H1 (cell line): ENCODE measurements around the gene SLCO6A1. TPM values are rescaled to one million over a fixed set of nuclear protein-coding genes. Genes with fewer than 3 reads are reported as not detected.

Source experiments
- CTCF ChIA-PET: fragments of 300-600 bp; sonication (Branson Sonifier 250); formaldehyde crosslinking; loops from one replicate; lab custom pipeline; 2021; ENCODE audit not compliant: partially characterized antibody; lab: Charles Lee
- POLR2A ChIA-PET: fragments of 300-600 bp; sonication (Branson Sonifier 250); formaldehyde crosslinking; loops from one replicate; lab custom pipeline; 2021; ENCODE audit warnings: inconsistent platforms; ENCODE audit not compliant: partially characterized antibody; lab: Charles Lee
- DNase-seq, 2 experiments: peaks; one replicate each; pipeline versions ENCODE4 v3.0.0 to v3.0.0-alpha.2; 2010 to 2022; ENCODE audit warnings: low spot score in 2 of 2, low read depth in 1 of 2, mixed read lengths in 1 of 2
- FAIRE-seq: peaks from 2 replicates; lab custom pipeline; 2011; peaks lifted over from hg19 to GRCh38; lab: Jason Lieb, UNC
- H2AFZ ChIP-seq: 2 replicates; pipeline ENCODE4 v1.8.1; 2012; ENCODE audit warnings: low read length, inconsistent platforms
- H2AK5ac ChIP-seq: 2 replicates; pipeline ENCODE4 v1.6.1; 2013; ENCODE audit warnings: low read depth, low read length
- H2BK120ac ChIP-seq: replicated peaks from 2 replicates; pipeline ENCODE3; 2013; ENCODE audit warnings: low read depth, low read length, inconsistent platforms
- H2BK12ac ChIP-seq: 2 replicates; pipeline ENCODE4 v1.6.1; 2013; ENCODE audit warnings: low read depth, low read length
- H2BK15ac ChIP-seq: 2 replicates; pipeline ENCODE4 v1.6.1; 2013; ENCODE audit warnings: low read length
- H2BK20ac ChIP-seq: 2 replicates; pipeline ENCODE4 v1.6.1; 2013; ENCODE audit warnings: low read length
- H2BK5ac ChIP-seq: 2 replicates; pipeline ENCODE4 v1.6.1; 2013; ENCODE audit warnings: low read depth, low read length
- H3K14ac ChIP-seq: 2 replicates; pipeline ENCODE4 v1.6.1; 2013; ENCODE audit warnings: inconsistent platforms; ENCODE audit not compliant: insufficient read length
- H3K18ac ChIP-seq: 2 replicates; pipeline ENCODE4 v1.6.1; 2013; ENCODE audit warnings: low read length; ENCODE audit errors: extremely low read depth
- H3K23ac ChIP-seq: 2 replicates; pipeline ENCODE4 v1.6.1; 2013; ENCODE audit warnings: inconsistent platforms; ENCODE audit not compliant: insufficient read length
- H3K23me2 ChIP-seq: 2 replicates; pipeline ENCODE4 v1.6.1; 2013; ENCODE audit warnings: low read depth, low read length
- H3K27ac ChIP-seq: 2 replicates; pipeline ENCODE4 v1.6.1; 2011; ENCODE audit warnings: low read depth, low read length, inconsistent platforms
- H3K27me3 ChIP-seq, 4 experiments: replicated peaks in 1 of 4; 1 replicate in 1 of 4; 2 replicates in 3 of 4; pipeline versions ENCODE4 v1.6.1 to v1.8.1; 2011 to 2013; ENCODE audit warnings: low read length in 3 of 4, mild to moderate bottlenecking in 3 of 4, inconsistent platforms in 2 of 4, mixed read lengths in 2 of 4, moderate library complexity in 1 of 4; ENCODE audit not compliant: control insufficient read depth in 3 of 4, insufficient read depth in 3 of 4; ENCODE audit errors: extremely low read depth in 1 of 4
- H3K36me3 ChIP-seq, 4 experiments: 2 replicates each; pipeline versions ENCODE4 v1.6.1 to v1.8.1; 2011 to 2013; ENCODE audit warnings: mild to moderate bottlenecking in 4 of 4, low read length in 3 of 4, moderate library complexity in 2 of 4, control low read depth in 1 of 4, inconsistent platforms in 1 of 4; ENCODE audit not compliant: insufficient read depth in 4 of 4, control insufficient read depth in 2 of 4
- H3K4ac ChIP-seq: replicated peaks from 2 replicates; pipeline ENCODE3; 2013; ENCODE audit warnings: low read length, low read depth, mixed read lengths, inconsistent platforms; ENCODE audit not compliant: insufficient read length
- H3K4me1 ChIP-seq, 4 experiments: replicated peaks in 1 of 4; 1 replicate in 1 of 4; 2 replicates in 3 of 4; pipeline versions ENCODE4 v1.6.1 to v1.8.1; 2011 to 2013; ENCODE audit warnings: low read length in 3 of 4, inconsistent platforms in 2 of 4, mixed read lengths in 1 of 4; ENCODE audit not compliant: insufficient read depth in 4 of 4, control insufficient read depth in 3 of 4
- H3K4me2 ChIP-seq, 2 experiments: 2 replicates each; pipeline versions ENCODE4 v1.6.1 to v1.8.1; 2011 to 2013; ENCODE audit warnings: low read depth in 2 of 2, low read length in 2 of 2, control low read depth in 1 of 2, inconsistent platforms in 1 of 2, mild to moderate bottlenecking in 1 of 2; ENCODE audit not compliant: insufficient read depth in 1 of 2
- H3K4me3 ChIP-seq, 4 experiments: fragments of 200-600, 300-600 bp in 1 of 4; sonication (generic), shearing (Covaris generic), sonication (Bioruptor Twin) in 1 of 4; 2 replicates each; pipeline versions ENCODE4 v1.5.1 to v1.8.1; 2011 to 2016; ENCODE audit warnings: low read length in 4 of 4, low read depth in 3 of 4, control low read depth in 2 of 4, inconsistent platforms in 2 of 4, mild to moderate bottlenecking in 2 of 4, mixed read lengths in 1 of 4, moderate library complexity in 1 of 4; ENCODE audit not compliant: insufficient read depth in 2 of 4; ENCODE audit errors: extremely low read depth in 1 of 4
- H3K56ac ChIP-seq: replicated peaks from 2 replicates; pipeline ENCODE3; 2013; ENCODE audit warnings: low read depth, mild to moderate bottlenecking, mixed read lengths, low read length, inconsistent platforms; ENCODE audit not compliant: insufficient read length
- H3K79me1 ChIP-seq: 2 replicates; pipeline ENCODE4 v1.6.1; 2013; ENCODE audit warnings: low read depth, low read length, control low read depth
- H3K79me2 ChIP-seq, 2 experiments: 2 replicates each; pipeline versions ENCODE4 v1.6.1 to v1.8.1; 2012 to 2013; ENCODE audit warnings: low read length in 2 of 2, mild to moderate bottlenecking in 2 of 2, inconsistent platforms in 1 of 2; ENCODE audit not compliant: insufficient read depth in 2 of 2, control insufficient read depth in 1 of 2
- H3K9ac ChIP-seq, 4 experiments: replicated peaks in 1 of 4; 1 replicate in 1 of 4; 2 replicates in 3 of 4; pipeline versions ENCODE4 v1.6.1 to v1.8.1; 2011 to 2013; ENCODE audit warnings: low read depth in 3 of 4, low read length in 3 of 4, control low read depth in 2 of 4, mild to moderate bottlenecking in 2 of 4, moderate library complexity in 2 of 4, inconsistent platforms in 1 of 4; ENCODE audit errors: extremely low read depth in 1 of 4
- H3K9me3 ChIP-seq, 2 experiments: 2 replicates each; pipeline versions ENCODE4 v1.6.1 to v1.8.1; 2012 to 2013; ENCODE audit warnings: mild to moderate bottlenecking in 2 of 2, moderate library complexity in 2 of 2, control low read depth in 1 of 2, inconsistent platforms in 1 of 2, low read depth in 1 of 2, low read length in 1 of 2, mixed read lengths in 1 of 2; ENCODE audit not compliant: insufficient read depth in 2 of 2
- H4K20me1 ChIP-seq, 2 experiments: replicated peaks in 1 of 2; 2 replicates each; pipeline versions ENCODE3 to v1.8.1; 2011 to 2013; ENCODE audit warnings: inconsistent platforms in 2 of 2, low read length in 2 of 2, mild to moderate bottlenecking in 1 of 2; ENCODE audit not compliant: insufficient read depth in 2 of 2, control insufficient read depth in 1 of 2
- H4K5ac ChIP-seq: 2 replicates; pipeline ENCODE4 v1.6.1; 2013; ENCODE audit warnings: low read length, low read depth, mixed read lengths, inconsistent platforms; ENCODE audit not compliant: insufficient read length
- H4K8ac ChIP-seq: 2 replicates; pipeline ENCODE4 v1.8.0; 2013; ENCODE audit warnings: mild to moderate bottlenecking, moderate library complexity, low read length, inconsistent platforms; ENCODE audit not compliant: insufficient read depth; ENCODE audit errors: extremely low read depth
- H4K91ac ChIP-seq: replicated peaks from 2 replicates; pipeline ENCODE3; 2013; ENCODE audit warnings: low read length, mixed read lengths, inconsistent platforms; ENCODE audit not compliant: insufficient read length
- ATF2 ChIP-seq: IDR thresholded peaks from 2 replicates; pipeline ENCODE4 v1.6.1; 2012; ENCODE audit warnings: low read length, inconsistent platforms
- BACH1 ChIP-seq: IDR thresholded peaks from 2 replicates; pipeline ENCODE4 v1.6.1; 2012; ENCODE audit warnings: low read length, improper control_type of control experiment
- CEBPB ChIP-seq: IDR thresholded peaks from 2 replicates; pipeline ENCODE4 v1.6.1; 2012; ENCODE audit warnings: low read depth, low read length
- GTF2F1 ChIP-seq: IDR thresholded peaks from 2 replicates; pipeline ENCODE4 v1.6.1; 2012; ENCODE audit warnings: low read depth, low read length, improper control_type of control experiment, borderline replicate concordance
- POLR2A ChIP-seq, 2 experiments: IDR thresholded peaks; 1 replicate in 1 of 2; 2 replicates in 1 of 2; pipeline ENCODE4 v1.6.1; 2011; ENCODE audit warnings: low read depth in 2 of 2, low read length in 2 of 2, mild to moderate bottlenecking in 2 of 2; ENCODE audit errors: control extremely low read depth in 1 of 2
- RAD21 ChIP-seq, 2 experiments: IDR thresholded peaks in 1 of 2; conservative IDR thresholded peaks in 1 of 2; 2 replicates each; pipeline ENCODE4 v1.6.1; 2011; ENCODE audit warnings: low read depth in 2 of 2, low read length in 2 of 2, improper control_type of control experiment in 1 of 2, inconsistent platforms in 1 of 2, mild to moderate bottlenecking in 1 of 2, moderate library complexity in 1 of 2
- SIRT6 ChIP-seq: IDR thresholded peaks from one replicate; pipeline ENCODE4 v1.7.1; 2012; ENCODE audit warnings: low read length, inconsistent platforms
- SUZ12 ChIP-seq: fragments of 200-600 bp; sonication (generic); IDR thresholded peaks from 2 replicates; pipeline ENCODE4 v1.6.1; 2012; ENCODE audit warnings: mild to moderate bottlenecking, inconsistent platforms, low read length, moderate library complexity, mixed read lengths
- TBP ChIP-seq: IDR thresholded peaks from 2 replicates; pipeline ENCODE4 v1.6.1; 2011; ENCODE audit warnings: low read depth, low read length, improper control_type of control experiment
- USF2 ChIP-seq: IDR thresholded peaks from 2 replicates; pipeline ENCODE4 v1.6.1; 2011; ENCODE audit warnings: low read length, improper control_type of control experiment
- ZNF274 ChIP-seq: IDR thresholded peaks from 2 replicates; pipeline ENCODE4 v1.7.0; 2012; ENCODE audit warnings: low read length, borderline replicate concordance; ENCODE audit errors: extremely low read depth
- WGBS, 2 experiments: shearing (Covaris generic) in 1 of 2; methylation state at CpG; one replicate each; pipeline versions ENCODE4 v1.1.6 to v1.1.7; 2013 to 2015; ENCODE audit warnings: low lambda C conversion rate in 2 of 2, mixed read lengths in 2 of 2, inconsistent platforms in 1 of 2, low coverage in 1 of 2, missing lambda C conversion rate in 1 of 2; ENCODE audit not compliant: insufficient replicate concordance in 2 of 2, insufficient coverage in 1 of 2, insufficient read length in 1 of 2; ENCODE audit errors: extremely low coverage in 1 of 2, missing lambda C conversion rate in 1 of 2; 5-methylcytosine and 5-hydroxymethylcytosine counted together
- polyA plus RNA-seq, 7 experiments: library from polyadenylated mRNA; depleted of rRNA in 3 of 7; stranded (reverse) in 5 of 7; unstranded in 2 of 7; fragments of >200 nt in 5 of 7; fragments of 200-250 nt in 2 of 7; gene quantifications; 1 replicate in 5 of 7; 2 replicates in 1 of 7; 4 replicates in 1 of 7; pipeline versions ENCODE4 v1.2.1 to v1.2.3, GENCODE V29; 2011 to 2013; ENCODE audit warnings: missing spikeins in 2 of 7, mixed read lengths in 2 of 7
- total RNA-seq: library from RNA; stranded (reverse); fragmentation: NEBNext Ultra II Directional; extraction: Animal tissue kit (Norgen Biotek cat#: 25700); gene quantifications from 2 replicates; pipeline ENCODE4 v1.2.1, GENCODE V29; 2021

SLCO6A1 gene
- total and polyA plus RNA-seq, 2 of the 8 experiments (the other 6 are each of a cell fraction or from before 2014, with no cell fraction given) = 0.06 to 0.56 TPM

- H2BK120ac ChIP-seq = no peak overlapping the region
- no peak overlapping the region for H3K4me2 ChIP-seq
- WGBS, 2 experiments = 92% methylated on average over 2 of the region's 2 CpGs; no CpG with 5 or more reads in 1 of the 2 experiments
- H3K9ac ChIP-seq = no peak overlapping the region
- no peak overlapping the region for H2BK12ac ChIP-seq
- no peak overlapping the region for H2AK5ac ChIP-seq
- H4K8ac ChIP-seq = no peak overlapping the region
- no peaks in the 10 kb centered on the region for H3K79me1 ChIP-seq
- no peak overlapping the region for H2BK20ac ChIP-seq
- H2AFZ ChIP-seq = no peak overlapping the region
- FAIRE-seq (no peak), DNase-seq (no peak)
- no peak overlapping the region for H4K91ac ChIP-seq
- H2BK5ac ChIP-seq = no peak overlapping the region
- H3K27ac ChIP-seq = no peak overlapping the region
- H2BK15ac ChIP-seq = no peak overlapping the region
- H3K27me3 ChIP-seq = peaks cover 0 to 8% (median 6%) of the 10 kb centered on the region in 4 experiments; a peak in 4 of 7 replicates
- H3K56ac ChIP-seq = no peak overlapping the region
- CTCF ChIA-PET = interaction anchor here (0.8 to 2.3 kb wide), 3 partner anchors 22 to 1125 kb away, joined by 3 to 7 read pairs (median 7); partner anchors contain the start of gene SLCO4C1
- no peak overlapping the region for H3K4me3 ChIP-seq
- no peaks in the 10 kb centered on the region for H3K23me2 ChIP-seq
- H3K4me1 ChIP-seq = no peaks in the 10 kb centered on the region
- no peaks in the 10 kb centered on the region for H3K79me2 ChIP-seq
- H3K4ac ChIP-seq = no peak overlapping the region
- no peaks in the 10 kb centered on the region for H4K20me1 ChIP-seq
- H4K5ac ChIP-seq = no peak overlapping the region
- H3K14ac ChIP-seq = no peak overlapping the region
- no peak overlapping the region for H3K18ac ChIP-seq
- POLR2A ChIA-PET = no interaction called here
- H3K23ac ChIP-seq = no peak overlapping the region
- no peaks in the 10 kb centered on the region for H3K36me3 ChIP-seq
- H3K9me3 ChIP-seq = no peaks in the 10 kb centered on the region
- TF ChIP-seq SUZ12 (no peak), TBP (no peak), GTF2F1 (no peak), ZNF274 (no peak), BACH1 (no peak), RAD21 (IDR thresholded peaks at IDR 0.05 in 1 of 2, conservative IDR thresholded peaks at IDR 0.05 in 1 of 2; ENCODE audit: low read depth in 2 of 2, low read length in 2 of 2) (no peak), POLR2A (IDR thresholded peaks at IDR 0.05; ENCODE audit: control extremely low read depth in 1 of 2, low read depth in 2 of 2, low read length in 2 of 2) (no peak), USF2 (no peak), CEBPB (no peak), SIRT6 (no peak), ATF2 (no peak)
Measured at GRCh38 chr5:102341681-102342288, 157.0 kb downstream of the SLCO6A1 start.
